IMR-90 (cell line): ENCODE measurements around the gene ITK. TPM values are rescaled to one million over a fixed set of nuclear protein-coding genes. Genes with fewer than 3 reads are reported as not detected.

Experiments
- ATAC-seq: fragments of 200-7000 bp; cut with Tn5 transposase; 2 replicates; pipeline ENCODE4 v1.9.1; 2020; ENCODE audit warnings: low read depth, mild to moderate bottlenecking, moderate library complexity
- BruUV-seq: library from RNA; stranded (reverse); fragments of 400-500 nt; replicated peaks from 2 replicates; lab custom pipeline; 2021; lab: Mats Ljungman, UMichigan
- CTCF ChIA-PET: fragments of 300-600 bp; formaldehyde crosslinking; extraction: SDS; loops from one replicate; lab custom pipeline; 2021; ENCODE audit warnings: antibody characterized with exemption; lab: Yijun Ruan, JAX
- POLR2A ChIA-PET: fragments of 300-600 bp; sonication (Branson Sonifier 250); formaldehyde crosslinking; loops from one replicate; lab custom pipeline; 2022; ENCODE audit warnings: antibody characterized with exemption; ENCODE audit not compliant: unreplicated experiment; lab: Charles Lee
- DNase-seq: peaks from one replicate; pipeline ENCODE4 v3.0.0; 2013
- H2AFZ ChIP-seq: replicated peaks from 2 replicates; pipeline ENCODE3; 2013; ENCODE audit warnings: low read length, mild to moderate bottlenecking; ENCODE audit not compliant: poor library complexity
- H2AK5ac ChIP-seq: 2 replicates; pipeline ENCODE4 v1.6.1; 2013; ENCODE audit warnings: low read depth, low read length, inconsistent platforms
- H2AK9ac ChIP-seq: replicated peaks from 2 replicates; pipeline ENCODE3; 2013; ENCODE audit warnings: mild to moderate bottlenecking, low read depth, low read length, moderate library complexity; ENCODE audit not compliant: poor library complexity
- H2BK120ac ChIP-seq: 2 replicates; pipeline ENCODE4 v1.6.1; 2013; ENCODE audit warnings: low read depth, low read length, inconsistent platforms
- H2BK15ac ChIP-seq: 3 replicates; pipeline ENCODE4 v1.6.1; 2013; ENCODE audit warnings: low read depth, low read length, inconsistent platforms
- H2BK20ac ChIP-seq: 2 replicates; pipeline ENCODE4 v1.6.1; 2013; ENCODE audit warnings: low read depth, mild to moderate bottlenecking, inconsistent platforms, low read length, moderate library complexity
- H2BK5ac ChIP-seq: 2 replicates; pipeline ENCODE4 v1.6.1; 2013; ENCODE audit warnings: mild to moderate bottlenecking, low read depth, low read length, inconsistent platforms; ENCODE audit not compliant: poor library complexity, severe bottlenecking
- H3K14ac ChIP-seq: replicated peaks from 2 replicates; pipeline ENCODE4 v1.6.1; 2013; ENCODE audit warnings: low read depth, low read length, inconsistent platforms
- H3K18ac ChIP-seq: 2 replicates; pipeline ENCODE4 v1.6.1; 2013; ENCODE audit warnings: low read depth, low read length, control low read depth
- H3K23ac ChIP-seq: 2 replicates; pipeline ENCODE4 v1.6.1; 2013; ENCODE audit warnings: low read depth, low read length, inconsistent platforms
- H3K27ac ChIP-seq: 2 replicates; pipeline ENCODE4 v1.5.1; 2013; ENCODE audit warnings: mild to moderate bottlenecking, control low read depth, low read length; ENCODE audit not compliant: insufficient read depth
- H3K27me3 ChIP-seq: 2 replicates; pipeline ENCODE4 v1.6.1; 2013; ENCODE audit warnings: low read length; ENCODE audit not compliant: control insufficient read depth, insufficient read depth
- H3K36me3 ChIP-seq: 2 replicates; pipeline ENCODE4 v1.6.1; 2013; ENCODE audit warnings: low read length, mixed read lengths; ENCODE audit not compliant: control insufficient read depth, insufficient read depth
- H3K4ac ChIP-seq: 2 replicates; pipeline ENCODE4 v1.6.1; 2013; ENCODE audit warnings: low read depth, low read length, inconsistent platforms
- H3K4me1 ChIP-seq: 2 replicates; pipeline ENCODE4 v1.6.1; 2013; ENCODE audit warnings: low read length, mixed read lengths; ENCODE audit not compliant: control insufficient read depth, insufficient read depth
- H3K4me2 ChIP-seq: 2 replicates; pipeline ENCODE4 v1.6.1; 2013; ENCODE audit warnings: low read depth, mild to moderate bottlenecking, control low read depth, low read length, moderate library complexity
- H3K4me3 ChIP-seq: 2 replicates; pipeline ENCODE4 v1.5.1; 2013; ENCODE audit warnings: low read depth, mild to moderate bottlenecking, control low read depth, low read length, moderate library complexity; ENCODE audit not compliant: insufficient read depth
- H3K56ac ChIP-seq: 2 replicates; pipeline ENCODE4 v1.6.1; 2013; ENCODE audit warnings: low read length, inconsistent platforms; ENCODE audit not compliant: insufficient read depth; ENCODE audit errors: extremely low read depth
- H3K79me1 ChIP-seq, 2 experiments: 2 replicates each; pipeline ENCODE4 v1.6.1; 2013; ENCODE audit warnings: low read length in 2 of 2, inconsistent platforms in 1 of 2, low read depth in 1 of 2
- H3K9ac ChIP-seq: 2 replicates; pipeline ENCODE4 v1.6.1; 2013; ENCODE audit warnings: low read depth, low read length, control low read depth
- H3K9me1 ChIP-seq: 2 replicates; pipeline ENCODE4 v1.6.1; 2013; ENCODE audit warnings: low read length, inconsistent platforms; ENCODE audit not compliant: insufficient read depth
- H3K9me3 ChIP-seq: 2 replicates; pipeline ENCODE4 v1.6.1; 2013; ENCODE audit warnings: low read length; ENCODE audit not compliant: control insufficient read depth, insufficient read depth
- H4K20me1 ChIP-seq: 2 replicates; pipeline ENCODE4 v1.6.1; 2013; ENCODE audit warnings: low read length, inconsistent platforms; ENCODE audit not compliant: insufficient read depth
- H4K5ac ChIP-seq: 2 replicates; pipeline ENCODE4 v1.6.1; 2013; ENCODE audit warnings: mild to moderate bottlenecking, low read depth, low read length, control low read depth
- H4K8ac ChIP-seq, 2 experiments: 2 replicates each; pipeline ENCODE4 v1.6.1; 2013; ENCODE audit warnings: low read depth in 2 of 2, low read length in 2 of 2, control low read depth in 1 of 2, inconsistent platforms in 1 of 2
- H4K91ac ChIP-seq: 2 replicates; pipeline ENCODE4 v1.6.1; 2013; ENCODE audit warnings: low read depth, low read length, inconsistent platforms; ENCODE audit not compliant: insufficient read depth
- CHD1 ChIP-seq: IDR thresholded peaks from 2 replicates; pipeline ENCODE4 v1.6.1; 2012; ENCODE audit warnings: low read depth, low read length, improper control_type of control experiment
- FOS ChIP-seq: fragments of 150-350 bp; IDR thresholded peaks from 2 replicates; pipeline ENCODE4 v1.6.1; 2016; ENCODE audit warnings: low read depth, low read length
- MAFK ChIP-seq: IDR thresholded peaks from 2 replicates; pipeline ENCODE4 v1.6.1; 2012; ENCODE audit warnings: low read depth, low read length, improper control_type of control experiment
- POLR2A ChIP-seq: IDR thresholded peaks from 2 replicates; pipeline ENCODE4 v1.6.1; 2012; ENCODE audit warnings: mild to moderate bottlenecking, low read depth, low read length
- RFX5 ChIP-seq: IDR thresholded peaks from 2 replicates; pipeline ENCODE4 v1.8.0; 2012; ENCODE audit warnings: low read depth, mild to moderate bottlenecking, low read length, moderate library complexity
- USF2 ChIP-seq: fragments of 150-350 bp; IDR thresholded peaks from 2 replicates; pipeline ENCODE4 v1.6.1; 2017; ENCODE audit warnings: mild to moderate bottlenecking, antibody characterized with exemption, low read length, low read depth
- WGBS, 2 experiments: methylation state at CpG; one replicate each; pipeline versions ENCODE4 v1.1.5 to v1.1.7; 2013; ENCODE audit warnings: missing lambda C conversion rate in 2 of 2; ENCODE audit not compliant: insufficient read length in 1 of 2; ENCODE audit errors: extremely low coverage in 2 of 2; 5-methylcytosine and 5-hydroxymethylcytosine counted together
- dilution Hi-C: fragments of 300-500 bp; cut with HindIII; formaldehyde crosslinking; loops from one replicate; pipeline ENCODE4 v1.14.3; 2018; ENCODE audit warnings: low sequenced_read_pairs; ENCODE audit not compliant: unreplicated experiment
- in situ Hi-C: fragments of 300-500 bp; cut with MboI; formaldehyde crosslinking; loops from 3 replicates; pipeline ENCODE4 v1.14.3; 2019; ENCODE audit warnings: low sequenced_read_pairs, inconsistent platforms, mixed read lengths
- intact Hi-C: fragments of 100-400 bp; cut with micrococcal nuclease; formaldehyde crosslinking; loops from 2 replicates; pipeline ENCODE4 v1.10.0; 2022
- polyA plus RNA-seq, 3 experiments: library from polyadenylated mRNA; depleted of rRNA; stranded (reverse); fragments of >200 nt; gene quantifications; 2 replicates each; pipeline ENCODE4 v1.2.3, GENCODE V29; 2012; ENCODE audit warnings: low replicate concordance in 1 of 3
- total RNA-seq: library from RNA; depleted of rRNA; stranded (reverse); fragments of >200 nt; gene quantifications from 2 replicates; pipeline ENCODE4 v1.2.3, GENCODE V29; 2012

ITK gene
- total and polyA plus RNA-seq, 2 of the 4 experiments (the other 2 are of a cell fraction) = not detected

- no peak for TF ChIP-seq USF2
- TF ChIP-seq RFX5 = no peak
- TF ChIP-seq CHD1 = no peak
- no peak for TF ChIP-seq MAFK
- TF ChIP-seq POLR2A = no peak
These were observed 25.3 kb upstream of the ITK start (continued) for GRCh38 chr5:157155297-157155696.

GRCh38 chr5:157157293-157157891, 23.2 kb upstream of the ITK start:
- H3K36me3 ChIP-seq = no peaks in the 10 kb centered on the region
- ChIA-PET POLR2A (no interaction called here), CTCF (interaction anchor here (1.2 kb wide), 1 partner anchor 8 kb away, joined by 3 read pairs; no protein-coding TSS in a partner anchor)
- H2AK5ac ChIP-seq = no peak overlapping the region
- dilution Hi-C loops = no loop called here
- peaks cover 11% of the 10 kb centered on the region for H3K27me3 ChIP-seq
- no peak overlapping the region for H3K27ac ChIP-seq
- no peak overlapping the region for H2BK5ac ChIP-seq
- in situ Hi-C loops = no loop called here
- no peak overlapping the region for H3K4me3 ChIP-seq
- no peak overlapping the region for H4K8ac ChIP-seq
- no peaks in the 10 kb centered on the region for H3K4me1 ChIP-seq
- no peak for TF ChIP-seq FOS
- H4K5ac ChIP-seq = no peak overlapping the region
- no peak overlapping the region for H2BK15ac ChIP-seq
- H3K9ac ChIP-seq = no peak overlapping the region
- intact Hi-C loops = no loop called here
- no peak overlapping the region for H3K4me2 ChIP-seq
- DNase-seq (no peak), ATAC-seq (no peak)
- BruUV-seq = no TSS peak
- no peak overlapping the region for H3K23ac ChIP-seq
- H2AK9ac ChIP-seq = no peak overlapping the region
- H2BK120ac ChIP-seq = no peak overlapping the region
- no peak overlapping the region for H2AFZ ChIP-seq
- H3K79me1 ChIP-seq = no peaks in the 10 kb centered on the region
- H2BK20ac ChIP-seq = no peak overlapping the region
- H3K18ac ChIP-seq = no peak overlapping the region
- no peak overlapping the region for H4K91ac ChIP-seq
- no peaks in the 10 kb centered on the region for H4K20me1 ChIP-seq
- H3K9me1 ChIP-seq = no peaks in the 10 kb centered on the region
- H3K56ac ChIP-seq = no peak overlapping the region
- no peaks in the 10 kb centered on the region for H3K9me3 ChIP-seq
- no CpG with 5 or more reads among the region's 1 CpG for WGBS, 2 experiments
- no peak overlapping the region for H3K14ac ChIP-seq
- H3K4ac ChIP-seq = no peak overlapping the region
